Calu3 (cell line): Measurements from ENCODE around the gene CMTM1. TPM values are rescaled to one million over a fixed set of nuclear protein-coding genes. Genes with fewer than 3 reads are reported as not detected.
"Not testable (repeated sequence)": the region's sequence is repeated elsewhere in the genome, so short reads cannot be mapped to it uniquely, and the experiment has no call there.

ENCODE experiments used
- BruUV-seq: library from RNA; stranded (reverse); fragments of 400-500 nt; replicated peaks from 2 replicates; lab custom pipeline; 2021; lab: Mats Ljungman, UMichigan
- CTCF ChIA-PET: fragments of 300-600 bp; sonication (Branson Sonifier 250); formaldehyde crosslinking; loops from one replicate; lab custom pipeline; 2022; ENCODE audit warnings: antibody characterized with exemption; lab: Charles Lee
- DNase-seq: peaks from one replicate; pipeline ENCODE4 v3.0.0; 2022
- H3K27ac Mint-ChIP-seq: one replicate; pipeline ENCODE4 v1.8.0; 2022; ENCODE audit warnings: mixed read lengths; ENCODE audit not compliant: unreplicated experiment
- H3K27me3 Mint-ChIP-seq: one replicate; pipeline ENCODE4 v1.8.0; 2022; ENCODE audit warnings: mixed read lengths; ENCODE audit not compliant: unreplicated experiment
- H3K36me3 Mint-ChIP-seq: one replicate; pipeline ENCODE4 v1.8.0; 2022; ENCODE audit warnings: mild to moderate bottlenecking, moderate library complexity, mixed read lengths; ENCODE audit not compliant: insufficient read depth, unreplicated experiment
- H3K4me1 Mint-ChIP-seq: one replicate; pipeline ENCODE4 v1.8.0; 2022; ENCODE audit warnings: mild to moderate bottlenecking, low read depth, mixed read lengths; ENCODE audit not compliant: unreplicated experiment
- H3K4me3 Mint-ChIP-seq: one replicate; pipeline ENCODE4 v1.8.0; 2022; ENCODE audit warnings: mild to moderate bottlenecking, low read depth, moderate library complexity, mixed read lengths; ENCODE audit not compliant: unreplicated experiment
- H3K9me3 Mint-ChIP-seq: one replicate; pipeline ENCODE4 v1.8.0; 2022; ENCODE audit warnings: low read depth, mixed read lengths; ENCODE audit not compliant: unreplicated experiment
- intact Hi-C: fragments of 100-400 bp; cut with micrococcal nuclease; formaldehyde crosslinking; loops from one replicate; pipeline ENCODE4 v1.10.0; 2022; ENCODE audit not compliant: unreplicated experiment
- total RNA-seq: library from RNA; stranded (reverse); gene quantifications from 2 replicates; pipeline ENCODE4 v1.2.3, GENCODE V29; 2022
- TF ChIP-seq, protein P1 (sequence below): fragments of 200-600 bp; IDR thresholded peaks from one replicate; pipeline ENCODE4 v1.8.0; 2022; ENCODE audit warnings: antibody characterized with exemption; ENCODE audit not compliant: unreplicated experiment

Gene CMTM1
- total RNA-seq, 1 experiment from 2014 or later, result 72.1 TPM

DNA sequence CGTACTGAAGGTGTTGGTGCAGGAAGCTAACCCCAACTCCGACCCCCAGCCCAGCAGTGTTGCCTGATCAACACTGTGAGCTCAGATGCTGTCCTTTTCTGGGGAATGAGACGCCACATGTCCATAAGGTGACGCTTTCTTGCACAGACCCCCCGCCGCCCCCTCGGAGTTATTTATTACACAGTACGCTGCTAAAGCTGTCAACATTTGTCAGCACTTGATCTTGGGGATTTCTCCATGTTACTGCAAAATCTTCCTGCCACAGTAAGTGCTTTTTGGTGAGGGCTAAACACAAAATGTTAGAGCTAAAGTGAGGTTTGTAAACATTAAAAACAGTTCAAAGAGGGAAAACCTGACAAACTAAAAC is 54.2 kb downstream of the CMTM1 start:
- DNase-seq, result no peak
- CTCF ChIA-PET, result no interaction called here
- no peaks in the 10 kb centered on the region for H3K27me3 Mint-ChIP-seq
- TF ChIP-seq, protein P1, sequence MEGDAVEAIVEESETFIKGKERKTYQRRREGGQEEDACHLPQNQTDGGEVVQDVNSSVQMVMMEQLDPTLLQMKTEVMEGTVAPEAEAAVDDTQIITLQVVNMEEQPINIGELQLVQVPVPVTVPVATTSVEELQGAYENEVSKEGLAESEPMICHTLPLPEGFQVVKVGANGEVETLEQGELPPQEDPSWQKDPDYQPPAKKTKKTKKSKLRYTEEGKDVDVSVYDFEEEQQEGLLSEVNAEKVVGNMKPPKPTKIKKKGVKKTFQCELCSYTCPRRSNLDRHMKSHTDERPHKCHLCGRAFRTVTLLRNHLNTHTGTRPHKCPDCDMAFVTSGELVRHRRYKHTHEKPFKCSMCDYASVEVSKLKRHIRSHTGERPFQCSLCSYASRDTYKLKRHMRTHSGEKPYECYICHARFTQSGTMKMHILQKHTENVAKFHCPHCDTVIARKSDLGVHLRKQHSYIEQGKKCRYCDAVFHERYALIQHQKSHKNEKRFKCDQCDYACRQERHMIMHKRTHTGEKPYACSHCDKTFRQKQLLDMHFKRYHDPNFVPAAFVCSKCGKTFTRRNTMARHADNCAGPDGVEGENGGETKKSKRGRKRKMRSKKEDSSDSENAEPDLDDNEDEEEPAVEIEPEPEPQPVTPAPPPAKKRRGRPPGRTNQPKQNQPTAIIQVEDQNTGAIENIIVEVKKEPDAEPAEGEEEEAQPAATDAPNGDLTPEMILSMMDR, result no peak
- no TSS peak for BruUV-seq
- no peaks in the 10 kb centered on the region for H3K9me3 Mint-ChIP-seq
- H3K4me1 Mint-ChIP-seq, result no peaks in the 10 kb centered on the region
- H3K4me3 Mint-ChIP-seq, result no peak overlapping the region
- H3K27ac Mint-ChIP-seq, result no peak overlapping the region
- peaks cover 15% of the 10 kb centered on the region for H3K36me3 Mint-ChIP-seq
- intact Hi-C loops, result no loop called here

DNA sequence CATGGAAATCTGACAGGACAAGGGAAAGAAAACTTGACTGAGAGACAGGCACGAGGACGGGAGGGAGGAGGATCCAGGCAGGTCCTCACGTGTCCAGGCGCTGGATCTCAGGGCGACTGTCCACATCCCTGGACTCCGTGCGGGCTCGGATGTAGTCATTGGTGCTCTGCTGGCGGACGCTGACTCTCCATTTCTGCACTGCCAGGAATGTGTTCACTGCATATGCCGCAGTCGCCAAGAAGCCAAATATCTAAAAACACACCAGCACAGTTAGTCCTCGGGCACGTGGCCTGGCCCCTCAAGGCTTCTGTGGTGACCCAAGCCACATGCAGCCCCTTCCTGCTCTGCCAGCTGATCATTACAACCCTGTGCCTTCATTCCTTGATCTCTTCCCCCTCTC is 55.7 kb downstream of the CMTM1 start:
- Mint-ChIP-seq H3K27ac (no peak overlapping the region), H3K9me3 (no peaks in the 10 kb centered on the region), H3K36me3 (peaks cover 5% of the 10 kb centered on the region), H3K4me1 (no peaks in the 10 kb centered on the region), H3K27me3 (no peaks in the 10 kb centered on the region), H3K4me3 (no peak overlapping the region)
- TF ChIP-seq, protein P1, result no peak
- intact Hi-C loops, result no loop called here
- CTCF ChIA-PET, result no interaction called here
- BruUV-seq, result no TSS peak
- no peak for DNase-seq

DNA sequence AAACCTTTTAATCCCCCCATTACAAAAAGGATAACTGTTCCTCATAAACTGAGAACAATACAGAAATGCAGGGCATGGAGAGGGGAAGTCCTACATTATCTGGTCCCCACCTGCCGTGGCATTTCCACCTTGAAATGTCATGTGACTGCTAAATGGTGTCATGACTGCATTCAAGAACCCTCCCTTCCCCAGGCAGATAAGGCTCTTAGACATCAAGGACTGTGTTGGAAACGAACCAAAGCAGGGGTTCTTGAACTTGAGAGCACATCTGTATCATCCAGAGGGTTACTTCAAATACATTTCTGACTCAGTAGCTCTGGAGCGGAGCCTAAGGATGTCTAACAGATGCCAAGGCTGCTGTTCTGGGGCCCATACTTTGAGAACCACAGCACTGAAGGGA is 56.6 kb downstream of the CMTM1 start:
- H3K4me3 Mint-ChIP-seq, result no peak overlapping the region
- TF ChIP-seq, protein P1, result no peak
- H3K9me3 Mint-ChIP-seq, result no peaks in the 10 kb centered on the region
- no TSS peak for BruUV-seq
- no peaks in the 10 kb centered on the region for H3K27me3 Mint-ChIP-seq
- H3K27ac Mint-ChIP-seq, result no peak overlapping the region
- no peak for DNase-seq
- peaks cover 5% of the 10 kb centered on the region for H3K36me3 Mint-ChIP-seq
- CTCF ChIA-PET, result no interaction called here
- intact Hi-C loops, result no loop called here
- peaks cover 7% of the 10 kb centered on the region for H3K4me1 Mint-ChIP-seq

DNA sequence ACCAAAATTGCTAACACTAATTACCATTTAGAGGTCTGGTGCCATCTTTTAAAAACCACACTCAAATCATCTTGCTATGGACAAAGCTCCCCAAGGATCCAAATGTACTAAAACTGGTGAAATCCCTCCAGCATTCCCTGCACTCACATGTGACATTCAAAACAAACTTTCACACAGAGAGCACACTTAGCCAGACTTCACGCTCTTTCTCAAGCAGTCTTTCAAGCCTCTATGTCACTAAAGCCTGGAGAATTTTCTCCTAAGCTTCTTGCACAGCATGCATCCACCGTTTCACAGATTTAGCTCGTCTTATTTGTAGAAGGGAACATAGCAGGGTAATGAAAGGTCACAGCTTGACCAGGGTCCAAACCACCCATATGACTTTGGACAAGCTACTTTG is 57.5 kb downstream of the CMTM1 start:
- TF ChIP-seq, protein P1, result no peak
- DNase-seq, result no peak
- BruUV-seq, result no TSS peak
- no peaks in the 10 kb centered on the region for H3K9me3 Mint-ChIP-seq
- peaks cover 9% of the 10 kb centered on the region for H3K4me1 Mint-ChIP-seq
- no peaks in the 10 kb centered on the region for H3K27me3 Mint-ChIP-seq
- no peak overlapping the region for H3K27ac Mint-ChIP-seq
- CTCF ChIA-PET, result interaction anchor here (1.4 kb wide), 1 partner anchor 15 kb away, joined by 4 read pairs; no protein-coding TSS in a partner anchor
- peaks cover 5% of the 10 kb centered on the region for H3K36me3 Mint-ChIP-seq
- intact Hi-C loops, result no loop called here
- H3K4me3 Mint-ChIP-seq, result no peak overlapping the region

DNA sequence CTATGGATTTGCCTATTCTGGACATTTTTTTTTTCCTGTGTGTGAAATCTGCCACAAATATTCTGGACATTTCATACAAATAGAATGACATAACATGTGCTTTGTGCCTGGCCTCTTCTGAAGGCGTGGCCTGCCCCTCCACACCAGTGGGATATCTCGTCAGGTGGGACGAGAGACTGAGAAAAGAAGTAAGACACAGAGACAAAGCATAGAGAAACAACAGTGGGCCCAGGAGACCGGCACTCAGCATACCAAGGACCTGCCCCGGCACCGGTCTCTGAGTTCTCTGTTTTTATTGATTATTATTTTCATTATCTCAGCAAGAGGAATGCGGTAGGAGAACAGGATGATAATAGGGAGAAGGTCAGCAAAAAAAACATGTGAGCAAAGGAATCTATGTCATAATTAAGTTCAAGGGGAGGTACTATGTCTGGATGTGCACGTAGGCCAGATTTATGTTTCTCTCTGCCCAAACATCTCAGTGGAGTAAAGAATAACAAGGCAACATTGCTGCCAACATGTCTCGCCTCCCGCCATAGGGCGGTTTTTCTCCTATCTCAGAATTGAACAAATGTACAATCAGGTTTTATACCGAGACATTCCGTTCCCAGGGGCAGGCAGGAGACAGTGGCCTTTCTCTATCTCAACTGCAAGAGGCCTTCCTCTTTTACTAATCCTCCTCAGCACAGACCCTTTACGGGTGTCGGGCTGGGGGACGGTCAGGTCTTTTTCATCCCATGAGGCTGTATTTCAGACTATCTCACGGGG is 61.6 kb downstream of the CMTM1 start:
- H3K4me3 Mint-ChIP-seq, H3K27ac Mint-ChIP-seq, H3K9me3 Mint-ChIP-seq, CTCF ChIA-PET, intact Hi-C loops, DNase-seq, H3K4me1 Mint-ChIP-seq, BruUV-seq, H3K27me3 Mint-ChIP-seq: not testable (repeated sequence)
- H3K36me3 Mint-ChIP-seq, result peaks cover 12% of the 10 kb centered on the region
